ENCODE measurements around the gene NPIPB2. TPM values are rescaled to one million over a fixed set of nuclear protein-coding genes. Genes with fewer than 3 reads are reported as not detected.
A peak's percentile ranks its signal among the peaks of the same experiment; 100 is the strongest.

The NPIPB2 gene
- total and polyA plus RNA-seq, 2 donors (not counting 1 experiment from before 2014, with no cell fraction given): 5.4 to 38.1 TPM

- WGBS (ENCODE audit: insufficient coverage): 2% methylated on average over 20 of the region's 30 CpGs
- Histone ChIP-seq H4K20me1 (ENCODE audit: control insufficient read depth, insufficient read depth, low read length, poor library complexity, severe bottlenecking) (peaks cover 40% of the 10 kb centered on the region), H3K27ac (ENCODE audit: low read length in 2 of 2) (peak overlapping the region; percentile 19 to 82), H2AFZ (ENCODE audit: insufficient read depth, low read depth, low read length, poor library complexity, severe bottlenecking) (peak overlapping the region; percentile 82), H3K4me2 (replicated peaks; ENCODE audit: low read depth, low read length, poor library complexity, severe bottlenecking) (peak overlapping the region; percentile 93), H3K4me3 (ENCODE audit: control extremely low read depth in 1 of 5, extremely low read depth in 1 of 5, insufficient read depth in 1 of 5, low read depth in 2 of 5, low read length in 4 of 5) (peak overlapping the region; percentile 56 to 78 (median 71)), H3K4me1 (ENCODE audit: control insufficient read depth in 2 of 2, insufficient read depth in 2 of 2, low read length in 2 of 2) (peaks cover 34 to 39% of the 10 kb centered on the region in 2 donors), H3K27me3 (replicated peaks in 1 of 4; ENCODE audit: control extremely low read depth in 1 of 4, control insufficient read depth in 3 of 4, insufficient read depth in 4 of 4, low read length in 3 of 4) (no peaks in the 10 kb centered on the region), H3K9ac (ENCODE audit: low read length) (peak overlapping the region; percentile 76), H3K36me3 (replicated peaks in 1 of 2; ENCODE audit: control extremely low read depth in 1 of 2, control insufficient read depth in 1 of 2, extremely low read depth in 1 of 2, insufficient read depth in 2 of 2, low read length in 1 of 2) (no peaks in the 10 kb centered on the region), H3K79me2 (ENCODE audit: control insufficient read depth, insufficient read depth, low read length) (peaks cover 56% of the 10 kb centered on the region), H3K9me3 (ENCODE audit: control extremely low read depth in 1 of 3, control insufficient read depth in 2 of 3, insufficient read depth in 1 of 3, low read length in 2 of 3) (no peaks in the 10 kb centered on the region)
- Mint-ChIP-seq H3K4me1 (peaks cover 42% of the 10 kb centered on the region), H3K27ac (peak overlapping the region; percentile 90), H3K4me3 (peak overlapping the region; percentile 91), H3K27me3 (peaks cover 3% of the 10 kb centered on the region), H3K9me3 (ENCODE audit: insufficient read depth) (no peaks in the 10 kb centered on the region)
- CTCF ChIA-PET: interaction anchor here (1.2 to 1.6 kb wide), 2 partner anchors 63 to 153 kb away, joined by 3 to 10 read pairs; partner anchors contain the start of gene RSL1D1
- no peak for ATAC-seq (ENCODE audit: low read depth)
- TF ChIP-seq, protein P1, sequence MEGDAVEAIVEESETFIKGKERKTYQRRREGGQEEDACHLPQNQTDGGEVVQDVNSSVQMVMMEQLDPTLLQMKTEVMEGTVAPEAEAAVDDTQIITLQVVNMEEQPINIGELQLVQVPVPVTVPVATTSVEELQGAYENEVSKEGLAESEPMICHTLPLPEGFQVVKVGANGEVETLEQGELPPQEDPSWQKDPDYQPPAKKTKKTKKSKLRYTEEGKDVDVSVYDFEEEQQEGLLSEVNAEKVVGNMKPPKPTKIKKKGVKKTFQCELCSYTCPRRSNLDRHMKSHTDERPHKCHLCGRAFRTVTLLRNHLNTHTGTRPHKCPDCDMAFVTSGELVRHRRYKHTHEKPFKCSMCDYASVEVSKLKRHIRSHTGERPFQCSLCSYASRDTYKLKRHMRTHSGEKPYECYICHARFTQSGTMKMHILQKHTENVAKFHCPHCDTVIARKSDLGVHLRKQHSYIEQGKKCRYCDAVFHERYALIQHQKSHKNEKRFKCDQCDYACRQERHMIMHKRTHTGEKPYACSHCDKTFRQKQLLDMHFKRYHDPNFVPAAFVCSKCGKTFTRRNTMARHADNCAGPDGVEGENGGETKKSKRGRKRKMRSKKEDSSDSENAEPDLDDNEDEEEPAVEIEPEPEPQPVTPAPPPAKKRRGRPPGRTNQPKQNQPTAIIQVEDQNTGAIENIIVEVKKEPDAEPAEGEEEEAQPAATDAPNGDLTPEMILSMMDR (IDR thresholded peaks at IDR 0.05): no peak
- no peak for TF ChIP-seq EZH2 (IDR thresholded peaks at IDR 0.05; ENCODE audit: borderline replicate concordance, insufficient read depth, low read depth, low read length, poor library complexity, severe bottlenecking)
- DNase-seq: peak; percentile 49
- intact Hi-C loops (cut with micrococcal nuclease): loop anchor here (2.0 to 10.0 kb wide), 2 partner anchors 62 to 660 kb away; partner anchors contain the start of genes SNX29 and SOCS1
- POLR2A ChIA-PET: interaction anchor here (0.6 kb wide), 1 partner anchor 47 kb away, joined by 8 read pairs; no protein-coding TSS in a partner anchor
These were observed 27.4 kb downstream of the NPIPB2 start for GRCh38 chr16:11914210-11915113.
